Measurements from ENCODE around the gene GPR12.
"Not testable (repeated sequence)": the region's sequence is repeated elsewhere in the genome, so short reads cannot be mapped to it uniquely, and the experiment has no call there.

The GPR12 gene

GRCh38 chr13:26743971-26744370 lies 16.6 kb downstream of the GPR12 start:
- no peak for DNase-seq

GRCh38 chr13:26742691-26743358 lies 17.8 kb downstream of the GPR12 start:
- DNase-seq = no peak

- DNase-seq = no peak
Measured at GRCh38 chr13:26735677-26736076, 24.9 kb downstream of the GPR12 start.

GRCh38 chr13:26727633-26728032 lies 33.0 kb downstream of the GPR12 start:
- DNase-seq = no peak

GRCh38 chr13:26727122-26727521 lies 33.5 kb downstream of the GPR12 start:
- no peak for DNase-seq

- no peak for DNase-seq
Measured at GRCh38 chr13:26726684-26727083, 33.9 kb downstream of the GPR12 start.

- not testable (repeated sequence) for DNase-seq
Measured at GRCh38 chr13:26723620-26724019, 37.0 kb downstream of the GPR12 start.

- no peak for DNase-seq
Measured at GRCh38 chr13:26722321-26722720, 38.3 kb downstream of the GPR12 start.

- DNase-seq = no peak
Measured at GRCh38 chr13:26721251-26722121, 39.1 kb downstream of the GPR12 start.

- peak; percentile 32 for DNase-seq
Measured at GRCh38 chr13:26719356-26719945, 41.1 kb downstream of the GPR12 start.

- no peak for DNase-seq
Measured at GRCh38 chr13:26718872-26719271, 41.7 kb downstream of the GPR12 start.

GRCh38 chr13:26718146-26718545 lies 42.4 kb downstream of the GPR12 start:
- no peak for DNase-seq

GRCh38 chr13:26716984-26717383 lies 43.6 kb downstream of the GPR12 start:
- DNase-seq = no peak

GRCh38 chr13:26713341-26713740 lies 47.2 kb downstream of the GPR12 start:
- no peak for DNase-seq

GRCh38 chr13:26711211-26711610 lies 49.4 kb downstream of the GPR12 start:
- DNase-seq = no peak

GRCh38 chr13:26710166-26710565 lies 50.4 kb downstream of the GPR12 start:
- DNase-seq = no peak

- no peak for DNase-seq
Measured at GRCh38 chr13:26709461-26709860, 51.1 kb downstream of the GPR12 start.

- no peak for DNase-seq
Measured at GRCh38 chr13:26708007-26708297, 52.6 kb downstream of the GPR12 start.

GRCh38 chr13:26707122-26708006 lies 53.2 kb downstream of the GPR12 start:
- DNase-seq = peak; percentile 0

- DNase-seq = no peak
Measured at GRCh38 chr13:26706381-26706780, 54.2 kb downstream of the GPR12 start.

- DNase-seq = no peak
Measured at GRCh38 chr13:26705536-26705935, 55.0 kb downstream of the GPR12 start.

All from NCI-H774 (cell line).